Lower leg skin (tissue), 3 donors: ENCODE data around the gene REX1BD.

Experiments used
- POLR2A ChIP-seq, 2 donors: fragments of 450-650 bp; IDR thresholded peaks; one replicate each; pipeline ENCODE4 v1.6.1; 2016 to 2017; ENCODE audit warnings: antibody characterized with exemption in 2 of 2, mild to moderate bottlenecking in 1 of 2, moderate library complexity in 1 of 2
- TF ChIP-seq, protein P1 (sequence below), 3 donors: fragments of 450-650 bp; IDR thresholded peaks; one replicate each; pipeline ENCODE4 v1.5.1; 2016; ENCODE audit warnings: antibody characterized with exemption in 3 of 3, mild to moderate bottlenecking in 3 of 3, moderate library complexity in 2 of 3

DNA sequence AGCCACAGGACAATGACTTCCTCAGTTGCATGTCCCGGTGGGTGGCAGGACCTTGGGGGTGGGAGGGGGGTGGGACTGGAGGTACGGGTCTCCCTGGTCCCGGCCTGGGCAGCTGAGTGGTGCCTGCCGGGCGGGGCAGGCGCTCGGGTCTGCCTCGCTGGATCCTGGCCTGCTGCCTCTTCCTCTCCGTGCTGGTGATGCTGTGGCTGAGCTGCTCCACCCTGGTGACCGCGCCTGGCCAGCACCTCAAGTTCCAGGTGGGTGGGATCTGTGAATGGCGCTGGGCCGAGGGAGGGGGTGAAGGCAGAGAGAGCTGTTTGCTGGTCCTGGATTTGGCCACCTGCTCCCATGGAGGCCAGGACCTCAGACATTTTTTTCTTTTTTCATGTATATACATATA is 29.6 kb downstream of the REX1BD start:
- TF ChIP-seq, protein P1, sequence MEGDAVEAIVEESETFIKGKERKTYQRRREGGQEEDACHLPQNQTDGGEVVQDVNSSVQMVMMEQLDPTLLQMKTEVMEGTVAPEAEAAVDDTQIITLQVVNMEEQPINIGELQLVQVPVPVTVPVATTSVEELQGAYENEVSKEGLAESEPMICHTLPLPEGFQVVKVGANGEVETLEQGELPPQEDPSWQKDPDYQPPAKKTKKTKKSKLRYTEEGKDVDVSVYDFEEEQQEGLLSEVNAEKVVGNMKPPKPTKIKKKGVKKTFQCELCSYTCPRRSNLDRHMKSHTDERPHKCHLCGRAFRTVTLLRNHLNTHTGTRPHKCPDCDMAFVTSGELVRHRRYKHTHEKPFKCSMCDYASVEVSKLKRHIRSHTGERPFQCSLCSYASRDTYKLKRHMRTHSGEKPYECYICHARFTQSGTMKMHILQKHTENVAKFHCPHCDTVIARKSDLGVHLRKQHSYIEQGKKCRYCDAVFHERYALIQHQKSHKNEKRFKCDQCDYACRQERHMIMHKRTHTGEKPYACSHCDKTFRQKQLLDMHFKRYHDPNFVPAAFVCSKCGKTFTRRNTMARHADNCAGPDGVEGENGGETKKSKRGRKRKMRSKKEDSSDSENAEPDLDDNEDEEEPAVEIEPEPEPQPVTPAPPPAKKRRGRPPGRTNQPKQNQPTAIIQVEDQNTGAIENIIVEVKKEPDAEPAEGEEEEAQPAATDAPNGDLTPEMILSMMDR (IDR thresholded peaks at IDR 0.05), result no peak
- TF ChIP-seq POLR2A (IDR thresholded peaks at IDR 0.05), result no peak
